SU-DHL-6 (cell line): ENCODE results near the gene PTPRG.

ENCODE experiments used
- H2AFZ ChIP-seq: fragments of 200-600 bp; sonication (generic); 2 replicates; pipeline ENCODE4 v1.6.1; 2014; ENCODE audit warnings: low read depth, mild to moderate bottlenecking, moderate library complexity, mixed read lengths, antibody characterized with exemption, low read length; ENCODE audit not compliant: severe bottlenecking
- H3F3A ChIP-seq: fragments of 200-600 bp; shearing (Covaris generic); 2 replicates; pipeline ENCODE4 v1.6.0; 2016; ENCODE audit warnings: antibody characterized with exemption, mild to moderate bottlenecking; ENCODE audit not compliant: insufficient read depth
- H3K27ac ChIP-seq: fragments of 200-600 bp; sonication (generic); 2 replicates; pipeline ENCODE4 v1.5.1; 2016; ENCODE audit warnings: low read depth, mild to moderate bottlenecking, low read length, moderate library complexity, mixed read lengths
- H3K27me3 ChIP-seq: fragments of 200-600 bp; sonication (generic), shearing (Covaris generic); 2 replicates; pipeline ENCODE4 v1.6.0; 2014; ENCODE audit warnings: mild to moderate bottlenecking, low read length
- H3K36me3 ChIP-seq: fragments of 200-600 bp; sonication (generic); 2 replicates; pipeline ENCODE4 v1.6.1; 2014; ENCODE audit warnings: mild to moderate bottlenecking, low read length, mixed read lengths
- H3K4me2 ChIP-seq: fragments of 300-600, 200-600 bp; shearing (Covaris generic), sonication (generic); 2 replicates; pipeline ENCODE4 v1.6.0; 2014; ENCODE audit warnings: low read length, low read depth, mild to moderate bottlenecking; ENCODE audit not compliant: poor library complexity, severe bottlenecking
- H3K4me3 ChIP-seq: fragments of 200-600 bp; sonication (generic); 2 replicates; pipeline ENCODE4 v1.5.1; 2014; ENCODE audit warnings: antibody characterized with exemption, low read length, mild to moderate bottlenecking, mixed read lengths; ENCODE audit not compliant: insufficient read depth, poor library complexity, severe bottlenecking
- H3K79me2 ChIP-seq: fragments of 200-600 bp; sonication (generic); 2 replicates; pipeline ENCODE4 v1.6.1; 2014; ENCODE audit warnings: mild to moderate bottlenecking, low read length, moderate library complexity; ENCODE audit not compliant: insufficient read depth
- H3K9ac ChIP-seq: fragments of 200-600 bp; sonication (generic); 2 replicates; pipeline ENCODE4 v1.7.0; 2014; ENCODE audit warnings: mild to moderate bottlenecking, low read length
- H3K9me2 ChIP-seq: fragments of 200-600 bp; sonication (generic); replicated peaks from 2 replicates; pipeline ENCODE4 v1.6.1; 2014; ENCODE audit warnings: low read length; ENCODE audit not compliant: insufficient read depth
- H3K9me3 ChIP-seq: fragments of 200-600 bp; sonication (generic); 2 replicates; pipeline ENCODE4 v1.6.1; 2014; ENCODE audit warnings: low read length, mixed read lengths; ENCODE audit not compliant: insufficient read depth
- H4K20me1 ChIP-seq: fragments of 200-600 bp; sonication (generic); 2 replicates; pipeline ENCODE4 v1.6.1; 2014; ENCODE audit warnings: low read depth, mild to moderate bottlenecking, antibody characterized with exemption, low read length, moderate library complexity, mixed read lengths
- CTCF ChIP-seq: fragments of 200-600 bp; sonication (generic); IDR thresholded peaks from one replicate; pipeline ENCODE4 v1.5.1; 2017; ENCODE audit warnings: antibody characterized with exemption, mild to moderate bottlenecking, low read length, moderate library complexity; ENCODE audit not compliant: insufficient read depth, poor library complexity, severe bottlenecking
- EZH2phosphoT487 ChIP-seq: fragments of 200-600 bp; sonication (generic), shearing (Covaris generic); conservative IDR thresholded peaks from 2 replicates; pipeline ENCODE4 v1.6.1; 2018; ENCODE audit warnings: mild to moderate bottlenecking, antibody characterized with exemption, low read length, moderate library complexity, mixed read lengths

The PTPRG gene

GRCh38 chr3:61947456-61947855, 386.1 kb downstream of the PTPRG start:
- Histone ChIP-seq H3F3A (no peaks in the 10 kb centered on the region), H4K20me1 (no peaks in the 10 kb centered on the region), H3K27ac (no peak overlapping the region), H3K9ac (no peak overlapping the region), H3K36me3 (no peaks in the 10 kb centered on the region), H2AFZ (no peak overlapping the region), H3K4me2 (no peak overlapping the region), H3K27me3 (no peaks in the 10 kb centered on the region), H3K79me2 (no peaks in the 10 kb centered on the region), H3K9me3 (no peaks in the 10 kb centered on the region), H3K4me3 (no peak overlapping the region), H3K9me2 (no peaks in the 10 kb centered on the region)
- TF ChIP-seq EZH2phosphoT487 = no peak
- TF ChIP-seq CTCF = no peak

GRCh38 chr3:61948699-61949305, 387.4 kb downstream of the PTPRG start:
- H3K27me3 ChIP-seq = no peaks in the 10 kb centered on the region
- TF ChIP-seq EZH2phosphoT487 = no peak
- no peak for TF ChIP-seq CTCF
- H2AFZ ChIP-seq = no peak overlapping the region
- no peak overlapping the region for H3K9ac ChIP-seq
- no peaks in the 10 kb centered on the region for H3F3A ChIP-seq
- no peaks in the 10 kb centered on the region for H3K79me2 ChIP-seq
- H4K20me1 ChIP-seq = no peaks in the 10 kb centered on the region
- no peaks in the 10 kb centered on the region for H3K36me3 ChIP-seq
- no peak overlapping the region for H3K27ac ChIP-seq
- H3K9me2 ChIP-seq = no peaks in the 10 kb centered on the region
- H3K4me2 ChIP-seq = no peak overlapping the region
- H3K4me3 ChIP-seq = no peak overlapping the region
- H3K9me3 ChIP-seq = no peaks in the 10 kb centered on the region

- Histone ChIP-seq H3K27me3 (no peaks in the 10 kb centered on the region), H3K4me3 (no peak overlapping the region), H3K36me3 (no peaks in the 10 kb centered on the region), H3K9me2 (no peaks in the 10 kb centered on the region), H3K9me3 (no peaks in the 10 kb centered on the region), H3K4me2 (no peak overlapping the region), H3K27ac (no peak overlapping the region), H2AFZ (no peak overlapping the region), H3K79me2 (no peaks in the 10 kb centered on the region), H3F3A (no peaks in the 10 kb centered on the region), H4K20me1 (no peaks in the 10 kb centered on the region), H3K9ac (no peak overlapping the region)
- TF ChIP-seq EZH2phosphoT487 = no peak
- TF ChIP-seq CTCF = no peak
These were observed 392.7 kb downstream of the PTPRG start for GRCh38 chr3:61954097-61954540.
